Esophagus muscularis mucosa (tissue), 4 donors: ENCODE results near the gene TTC34.

Experiments
- EP300 ChIP-seq: sonication (generic); formaldehyde crosslinking; IDR thresholded peaks from one replicate; pipeline ENCODE4 v1.6.1; 2017; ENCODE audit warnings: antibody characterized with exemption
- POLR2A ChIP-seq: fragments of 450-650 bp; IDR thresholded peaks from one replicate; pipeline ENCODE4 v1.6.1; 2017; ENCODE audit warnings: antibody characterized with exemption, moderate library complexity, mild to moderate bottlenecking, low read depth
- TF ChIP-seq, protein P1 (sequence below), 3 experiments: fragments of 200-600 bp in 2 of 3; fragments of 450-650 bp in 1 of 3; sonication (generic) in 2 of 3; IDR thresholded peaks; one replicate each; pipeline ENCODE4 v1.5.1; 2017 to 2019; ENCODE audit warnings: antibody characterized with exemption in 3 of 3, mild to moderate bottlenecking in 2 of 3, moderate library complexity in 1 of 3

DNA sequence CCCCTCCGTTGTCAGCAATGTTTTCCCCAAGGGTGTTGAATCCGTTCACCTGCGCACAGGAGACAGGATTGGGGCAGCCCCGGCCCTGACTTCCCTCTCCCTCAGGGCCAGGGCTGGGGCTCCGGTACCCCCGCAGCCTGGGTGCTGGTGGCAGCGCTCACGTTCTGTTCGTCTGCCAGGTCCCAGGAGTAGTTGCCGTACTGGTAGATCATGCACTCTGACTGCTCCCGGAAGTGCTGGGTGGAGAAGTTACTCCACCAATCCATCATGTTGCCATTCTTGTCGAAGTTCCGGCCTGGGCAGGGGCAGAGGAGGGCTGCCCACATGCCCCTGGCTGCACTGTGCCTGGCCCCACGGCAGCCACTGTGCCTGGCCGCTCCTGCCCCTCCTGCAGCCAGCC, 208.8 kb downstream of the TTC34 start:
- TF ChIP-seq, protein P1, sequence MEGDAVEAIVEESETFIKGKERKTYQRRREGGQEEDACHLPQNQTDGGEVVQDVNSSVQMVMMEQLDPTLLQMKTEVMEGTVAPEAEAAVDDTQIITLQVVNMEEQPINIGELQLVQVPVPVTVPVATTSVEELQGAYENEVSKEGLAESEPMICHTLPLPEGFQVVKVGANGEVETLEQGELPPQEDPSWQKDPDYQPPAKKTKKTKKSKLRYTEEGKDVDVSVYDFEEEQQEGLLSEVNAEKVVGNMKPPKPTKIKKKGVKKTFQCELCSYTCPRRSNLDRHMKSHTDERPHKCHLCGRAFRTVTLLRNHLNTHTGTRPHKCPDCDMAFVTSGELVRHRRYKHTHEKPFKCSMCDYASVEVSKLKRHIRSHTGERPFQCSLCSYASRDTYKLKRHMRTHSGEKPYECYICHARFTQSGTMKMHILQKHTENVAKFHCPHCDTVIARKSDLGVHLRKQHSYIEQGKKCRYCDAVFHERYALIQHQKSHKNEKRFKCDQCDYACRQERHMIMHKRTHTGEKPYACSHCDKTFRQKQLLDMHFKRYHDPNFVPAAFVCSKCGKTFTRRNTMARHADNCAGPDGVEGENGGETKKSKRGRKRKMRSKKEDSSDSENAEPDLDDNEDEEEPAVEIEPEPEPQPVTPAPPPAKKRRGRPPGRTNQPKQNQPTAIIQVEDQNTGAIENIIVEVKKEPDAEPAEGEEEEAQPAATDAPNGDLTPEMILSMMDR (IDR thresholded peaks at IDR 0.05) = no peak
- TF ChIP-seq EP300 = no peak
- no peak for TF ChIP-seq POLR2A
